RWPE2 (cell line): ENCODE data around the gene KCNAB1.

Experiments used
- ATAC-seq: fragments of 200-7000 bp; cut with Tn5 transposase; 3 replicates; pipeline ENCODE4 v1.9.1; 2021; ENCODE audit warnings: low read depth
- DNase-seq: peaks from one replicate; pipeline ENCODE4 v3.0.0-alpha.2; 2020; ENCODE audit warnings: low spot score
- H3K27ac ChIP-seq: fragments of 450-650 bp; 2 replicates; pipeline ENCODE4 v1.5.1; 2017; ENCODE audit warnings: mild to moderate bottlenecking; ENCODE audit not compliant: poor library complexity, severe bottlenecking
- H3K27me3 ChIP-seq: fragments of 250-450 bp; sonication (Bioruptor Pico); 2 replicates; pipeline ENCODE4 v1.5.1; 2021; ENCODE audit warnings: mild to moderate bottlenecking, moderate library complexity; ENCODE audit not compliant: insufficient read depth, poor library complexity, severe bottlenecking
- H3K36me3 ChIP-seq: fragments of 250-450 bp; sonication (Bioruptor Pico); 2 replicates; pipeline ENCODE4 v1.5.1; 2020; ENCODE audit warnings: low read depth, mild to moderate bottlenecking, moderate library complexity
- H3K4me1 ChIP-seq: fragments of 250-450 bp; sonication (Bioruptor Pico); 2 replicates; pipeline ENCODE4 v1.5.1; 2021; ENCODE audit warnings: mild to moderate bottlenecking, moderate library complexity; ENCODE audit not compliant: insufficient read depth, poor library complexity, severe bottlenecking
- H3K4me3 ChIP-seq: fragments of 250-450 bp; sonication (Bioruptor Pico); 2 replicates; pipeline ENCODE4 v1.5.1; 2021; ENCODE audit warnings: mild to moderate bottlenecking, moderate library complexity; ENCODE audit not compliant: severe bottlenecking
- H3K9me3 ChIP-seq: fragments of 250-450 bp; sonication (Bioruptor Pico); 2 replicates; pipeline ENCODE4 v1.5.1; 2021; ENCODE audit warnings: mild to moderate bottlenecking, moderate library complexity; ENCODE audit not compliant: severe bottlenecking
- CTCF ChIP-seq: fragments of 450-650 bp; IDR thresholded peaks from one replicate; pipeline ENCODE4 v1.5.1; 2017; ENCODE audit warnings: mild to moderate bottlenecking, moderate library complexity; ENCODE audit not compliant: poor library complexity, severe bottlenecking

The KCNAB1 gene

GRCh38 chr3:156525808-156526207 is 405.4 kb downstream of the KCNAB1 start:
- Histone ChIP-seq H3K9me3 (no peaks in the 10 kb centered on the region), H3K27ac (no peak overlapping the region), H3K4me1 (no peaks in the 10 kb centered on the region), H3K36me3 (no peaks in the 10 kb centered on the region), H3K4me3 (no peak overlapping the region), H3K27me3 (no peaks in the 10 kb centered on the region)
- ATAC-seq (peak; percentile 54; the same call in 2 of the 3 replicates), DNase-seq (no peak)
- TF ChIP-seq CTCF: no peak

GRCh38 chr3:156527060-156527459 is 406.7 kb downstream of the KCNAB1 start:
- Histone ChIP-seq H3K9me3 (no peaks in the 10 kb centered on the region), H3K4me1 (no peaks in the 10 kb centered on the region), H3K27ac (no peak overlapping the region), H3K27me3 (no peaks in the 10 kb centered on the region), H3K4me3 (no peak overlapping the region), H3K36me3 (no peaks in the 10 kb centered on the region)
- TF ChIP-seq CTCF: no peak
- ATAC-seq (no peak), DNase-seq (no peak)

- no peak for TF ChIP-seq CTCF
- Histone ChIP-seq H3K27ac (no peak overlapping the region), H3K4me3 (no peak overlapping the region), H3K27me3 (no peaks in the 10 kb centered on the region), H3K9me3 (no peaks in the 10 kb centered on the region), H3K4me1 (peaks cover 3% of the 10 kb centered on the region), H3K36me3 (no peaks in the 10 kb centered on the region)
- DNase-seq: no peak
- ATAC-seq: no peak
These were observed 410.6 kb downstream of the KCNAB1 start for GRCh38 chr3:156530980-156531379.

- ATAC-seq: no peak
- TF ChIP-seq CTCF: no peak
- no peak overlapping the region for H3K4me3 ChIP-seq
These were observed 412.4 kb downstream of the KCNAB1 start for GRCh38 chr3:156532730-156533129.

GRCh38 chr3:156533205-156533604 is 412.8 kb downstream of the KCNAB1 start:
- no peak for TF ChIP-seq CTCF
- peaks cover 9% of the 10 kb centered on the region for H3K36me3 ChIP-seq
- no peaks in the 10 kb centered on the region for H3K27me3 ChIP-seq
- H3K9me3 ChIP-seq: no peaks in the 10 kb centered on the region
- no peak overlapping the region for H3K27ac ChIP-seq
- DNase-seq (no peak), ATAC-seq (no peak)
- no peak overlapping the region for H3K4me3 ChIP-seq
- H3K4me1 ChIP-seq: peaks cover 3% of the 10 kb centered on the region

More at GRCh38 chr3:156532730-156533129, 412.4 kb downstream of the KCNAB1 start:
- DNase-seq: no peak
- H3K27ac ChIP-seq: no peak overlapping the region
- no peaks in the 10 kb centered on the region for H3K9me3 ChIP-seq
- H3K4me1 ChIP-seq: peaks cover 3% of the 10 kb centered on the region
- peaks cover 4% of the 10 kb centered on the region; the same call in 1 of the 2 replicates for H3K36me3 ChIP-seq
- H3K27me3 ChIP-seq: no peaks in the 10 kb centered on the region
